ENCODE results near the gene JSRP1. TPM values are rescaled to one million over a fixed set of nuclear protein-coding genes. Genes with fewer than 3 reads are reported as not detected.
A peak's percentile ranks its signal among the peaks of the same experiment; 100 is the strongest.

JSRP1 gene
- total and polyA plus RNA-seq, 2 donors from 2014 or later: 0.37 to 5.0 TPM

DNA sequence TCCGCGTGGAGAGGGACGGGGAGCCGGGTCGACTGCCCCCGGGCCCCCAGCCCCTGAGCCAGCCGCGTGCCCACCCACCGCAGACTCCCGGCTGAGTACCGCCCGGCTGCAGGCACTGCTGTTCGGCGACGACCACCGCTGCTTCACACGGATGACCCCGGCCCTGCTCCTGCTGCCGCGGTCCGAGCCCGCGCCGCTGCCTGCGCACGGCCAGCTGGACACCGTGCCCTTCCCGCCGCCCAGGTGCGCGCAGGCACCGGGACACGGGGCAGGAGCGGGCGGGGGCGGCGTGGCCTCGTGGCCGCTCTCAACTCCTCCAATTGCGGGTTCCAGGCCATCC, 5.5 kb downstream of the JSRP1 start:
- Histone ChIP-seq H3K4me1 (ENCODE audit: control insufficient read depth in 2 of 3, insufficient read depth in 2 of 3, low read depth in 1 of 3, low read length in 3 of 3) (peaks cover 0 to 6% (median 0%) of the 10 kb centered on the region in 3 donors), H3K27me3 (ENCODE audit: control insufficient read depth, insufficient read depth, low read length) (peaks cover 2% of the 10 kb centered on the region), H3K4me3 (ENCODE audit: low read length in 3 of 3) (no peak overlapping the region), H3K36me3 (ENCODE audit: control insufficient read depth in 2 of 3, insufficient read depth in 3 of 3, low read length in 3 of 3) (peaks cover 0 to 16% (median under 1%) of the 10 kb centered on the region in 3 donors), H3K9me3 (ENCODE audit: control insufficient read depth in 2 of 3, insufficient read depth in 1 of 3, low read length in 3 of 3) (no peaks in the 10 kb centered on the region), H3K9ac (ENCODE audit: low read length in 3 of 3) (no peak overlapping the region), H3K27ac (ENCODE audit: low read depth in 2 of 2, low read length in 2 of 2) (no peak overlapping the region)
- intact Hi-C loops (cut with DNase I): no loop called here
- DNase-seq: peak in 1 of 5 donors; percentile 54
- TF ChIP-seq, protein P1, sequence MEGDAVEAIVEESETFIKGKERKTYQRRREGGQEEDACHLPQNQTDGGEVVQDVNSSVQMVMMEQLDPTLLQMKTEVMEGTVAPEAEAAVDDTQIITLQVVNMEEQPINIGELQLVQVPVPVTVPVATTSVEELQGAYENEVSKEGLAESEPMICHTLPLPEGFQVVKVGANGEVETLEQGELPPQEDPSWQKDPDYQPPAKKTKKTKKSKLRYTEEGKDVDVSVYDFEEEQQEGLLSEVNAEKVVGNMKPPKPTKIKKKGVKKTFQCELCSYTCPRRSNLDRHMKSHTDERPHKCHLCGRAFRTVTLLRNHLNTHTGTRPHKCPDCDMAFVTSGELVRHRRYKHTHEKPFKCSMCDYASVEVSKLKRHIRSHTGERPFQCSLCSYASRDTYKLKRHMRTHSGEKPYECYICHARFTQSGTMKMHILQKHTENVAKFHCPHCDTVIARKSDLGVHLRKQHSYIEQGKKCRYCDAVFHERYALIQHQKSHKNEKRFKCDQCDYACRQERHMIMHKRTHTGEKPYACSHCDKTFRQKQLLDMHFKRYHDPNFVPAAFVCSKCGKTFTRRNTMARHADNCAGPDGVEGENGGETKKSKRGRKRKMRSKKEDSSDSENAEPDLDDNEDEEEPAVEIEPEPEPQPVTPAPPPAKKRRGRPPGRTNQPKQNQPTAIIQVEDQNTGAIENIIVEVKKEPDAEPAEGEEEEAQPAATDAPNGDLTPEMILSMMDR (IDR thresholded peaks at IDR 0.05; ENCODE audit: borderline replicate concordance, extremely low read depth, insufficient read depth): no peak
- FAIRE-seq: no peak

DNA sequence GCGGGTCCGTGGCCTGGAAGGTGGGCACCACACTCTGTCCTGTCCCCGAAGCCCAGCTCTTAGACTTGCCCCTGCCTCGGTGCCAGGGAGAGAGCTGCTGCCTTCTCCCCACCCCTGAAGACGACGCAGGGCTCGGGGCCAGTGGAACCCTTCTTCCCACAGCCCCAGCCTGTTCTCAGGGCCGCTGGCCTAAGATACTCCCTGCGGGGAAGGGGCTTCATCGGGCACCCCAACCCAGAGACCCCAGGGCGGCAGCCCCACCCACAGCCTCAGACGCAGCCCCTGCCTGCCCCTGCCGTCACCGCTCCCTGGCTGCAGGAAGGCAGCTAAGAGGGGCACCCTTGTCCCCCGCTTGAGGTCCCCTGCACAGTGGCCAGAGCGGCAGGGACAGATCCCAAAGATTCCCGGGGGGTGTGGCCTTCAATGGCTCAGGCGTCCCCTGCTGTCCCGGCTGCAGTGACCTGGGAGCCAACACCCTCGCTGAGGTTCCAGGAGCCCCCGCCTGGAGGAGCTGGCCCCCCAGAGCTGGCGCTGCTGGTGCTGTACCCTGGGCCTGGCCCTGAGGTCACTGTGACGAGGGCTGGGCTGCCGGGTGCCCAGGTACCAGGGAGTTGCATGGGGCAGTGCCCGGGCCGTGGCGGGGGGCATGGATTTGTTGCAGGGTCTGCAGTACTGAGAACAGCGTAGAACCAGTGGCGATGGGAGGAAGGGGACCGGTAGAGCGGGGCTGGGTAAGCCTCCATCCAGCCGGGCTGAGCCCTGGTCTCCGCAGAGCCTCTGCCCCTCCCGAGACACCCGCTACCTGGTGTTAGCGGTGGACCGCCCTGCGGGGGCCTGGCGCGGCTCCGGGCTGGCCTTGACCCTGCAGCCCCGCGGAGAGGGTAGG, 6.1 kb downstream of the JSRP1 start:
- H3K27ac ChIP-seq (ENCODE audit: low read depth in 2 of 2, low read length in 2 of 2): no peak overlapping the region
- peaks cover 0 to 6% (median 0%) of the 10 kb centered on the region in 3 donors for H3K4me1 ChIP-seq (ENCODE audit: control insufficient read depth in 2 of 3, insufficient read depth in 2 of 3, low read depth in 1 of 3, low read length in 3 of 3)
- TF ChIP-seq, protein P1 (IDR thresholded peaks at IDR 0.05; ENCODE audit: borderline replicate concordance, extremely low read depth, insufficient read depth): no peak
- intact Hi-C loops (cut with DNase I): no loop called here
- peaks cover 2% of the 10 kb centered on the region for H3K27me3 ChIP-seq (ENCODE audit: control insufficient read depth, insufficient read depth, low read length)
- peaks cover 0 to 21% (median 4%) of the 10 kb centered on the region in 3 donors for H3K36me3 ChIP-seq (ENCODE audit: control insufficient read depth in 2 of 3, insufficient read depth in 3 of 3, low read length in 3 of 3)
- DNase-seq (peak in 1 of 5 donors; percentile 76), FAIRE-seq (no peak)
- H3K4me3 ChIP-seq (ENCODE audit: low read length in 3 of 3): no peak overlapping the region
- no peaks in the 10 kb centered on the region for H3K9me3 ChIP-seq (ENCODE audit: control insufficient read depth in 2 of 3, insufficient read depth in 1 of 3, low read length in 3 of 3)
- no peak overlapping the region for H3K9ac ChIP-seq (ENCODE audit: low read length in 3 of 3)

DNA sequence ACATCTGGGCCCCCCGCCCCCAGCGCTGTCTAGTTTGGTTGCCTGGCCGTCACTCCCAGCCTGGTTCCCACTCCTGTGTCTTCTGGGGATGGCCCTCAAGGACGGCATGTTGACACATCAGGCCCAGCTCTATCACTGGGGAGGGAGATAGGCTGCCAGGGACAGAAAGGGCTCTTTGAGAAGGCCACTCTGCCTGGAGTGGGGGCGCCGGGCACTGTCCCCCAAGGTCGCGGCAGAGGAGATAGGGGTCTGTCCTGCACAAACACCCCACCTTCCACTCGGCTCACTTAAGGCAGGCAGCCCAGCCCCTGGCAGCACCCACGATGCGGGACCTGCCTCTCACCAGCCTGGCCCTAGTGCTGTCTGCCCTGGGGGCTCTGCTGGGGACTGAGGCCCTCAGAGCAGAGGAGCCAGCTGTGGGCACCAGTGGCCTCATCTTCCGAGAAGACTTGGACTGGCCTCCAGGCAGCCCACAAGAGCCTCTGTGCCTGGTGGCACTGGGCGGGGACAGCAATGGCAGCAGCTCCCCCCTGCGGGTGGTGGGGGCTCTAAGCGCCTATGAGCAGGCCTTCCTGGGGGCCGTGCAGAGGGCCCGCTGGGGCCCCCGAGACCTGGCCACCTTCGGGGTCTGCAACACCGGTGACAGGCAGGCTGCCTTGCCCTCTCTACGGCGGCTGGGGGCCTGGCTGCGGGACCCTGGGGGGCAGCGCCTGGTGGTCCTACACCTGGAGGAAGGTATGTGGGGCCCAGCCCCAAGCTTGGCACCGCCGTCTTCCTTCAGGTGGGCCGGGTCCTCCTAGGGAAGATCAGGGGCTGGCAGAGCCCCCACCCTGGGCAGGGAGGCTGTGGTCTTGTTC, 7.0 kb downstream of the JSRP1 start, which contains the start of gene AMH:
Gene AMH, plus strand, starts transcription at position 314 of the 857 bp plus-strand sequence. Its CDS starts 10 bp downstream, at position 324.
- Histone ChIP-seq H3K36me3 (ENCODE audit: control insufficient read depth in 2 of 3, insufficient read depth in 3 of 3, low read length in 3 of 3) (peaks cover 0 to 29% (median 7%) of the 10 kb centered on the region in 3 donors), H3K9me3 (ENCODE audit: control insufficient read depth in 2 of 3, insufficient read depth in 1 of 3, low read length in 3 of 3) (no peaks in the 10 kb centered on the region), H3K4me3 (ENCODE audit: low read length in 3 of 3) (no peak within 1 kb of the TSS), H3K27me3 (ENCODE audit: control insufficient read depth, insufficient read depth, low read length) (peaks cover 2% of the 10 kb centered on the region), H3K27ac (ENCODE audit: low read depth in 2 of 2, low read length in 2 of 2) (no peak within 1 kb of the TSS), H3K4me1 (ENCODE audit: control insufficient read depth in 2 of 3, insufficient read depth in 2 of 3, low read depth in 1 of 3, low read length in 3 of 3) (peaks cover 0 to 9% (median 0%) of the 10 kb centered on the region in 3 donors), H3K9ac (ENCODE audit: low read length in 3 of 3) (no peak within 1 kb of the TSS)
- intact Hi-C loops (cut with DNase I): no loop called here
- TF ChIP-seq, protein P1 (IDR thresholded peaks at IDR 0.05; ENCODE audit: borderline replicate concordance, extremely low read depth, insufficient read depth): no peak
- FAIRE-seq (no peak), DNase-seq (peak in 1 of 5 donors; percentile 73)

Data from kidney (tissue), 14 donors.